GM06990 (cell line): ENCODE measurements around the gene NTRK3.

Experiments
- DNase-seq: peaks from one replicate; pipeline ENCODE4 v3.0.0-alpha.2; 2011; ENCODE audit not compliant: insufficient read length; ENCODE audit errors: extremely low read depth
- H3K27me3 ChIP-seq: replicated peaks from 2 replicates; pipeline ENCODE4 v1.6.0; 2011; ENCODE audit warnings: low read length; ENCODE audit not compliant: control insufficient read depth, insufficient read depth
- H3K36me3 ChIP-seq: 2 replicates; pipeline ENCODE4 v1.5.1; 2011; ENCODE audit warnings: low read length; ENCODE audit not compliant: control insufficient read depth, insufficient read depth
- H3K4me3 ChIP-seq: replicated peaks from 2 replicates; pipeline ENCODE4 v1.5.1; 2011; ENCODE audit warnings: low read depth, mild to moderate bottlenecking, control low read depth, low read length
- CTCF ChIP-seq: IDR thresholded peaks from 2 replicates; pipeline ENCODE4 v1.5.1; 2011; ENCODE audit warnings: low read length, control low read depth, mild to moderate bottlenecking, inconsistent platforms; ENCODE audit not compliant: insufficient read depth, poor library complexity, severe bottlenecking

The NTRK3 gene

GRCh38 chr15:88152672-88153071 is 103.9 kb downstream of the NTRK3 start:
- no peaks in the 10 kb centered on the region; the same call in 1 of the 2 replicates for H3K27me3 ChIP-seq
- DNase-seq: no peak
- no peak overlapping the region for H3K4me3 ChIP-seq
- TF ChIP-seq CTCF: no peak
- H3K36me3 ChIP-seq: no peaks in the 10 kb centered on the region

DNA sequence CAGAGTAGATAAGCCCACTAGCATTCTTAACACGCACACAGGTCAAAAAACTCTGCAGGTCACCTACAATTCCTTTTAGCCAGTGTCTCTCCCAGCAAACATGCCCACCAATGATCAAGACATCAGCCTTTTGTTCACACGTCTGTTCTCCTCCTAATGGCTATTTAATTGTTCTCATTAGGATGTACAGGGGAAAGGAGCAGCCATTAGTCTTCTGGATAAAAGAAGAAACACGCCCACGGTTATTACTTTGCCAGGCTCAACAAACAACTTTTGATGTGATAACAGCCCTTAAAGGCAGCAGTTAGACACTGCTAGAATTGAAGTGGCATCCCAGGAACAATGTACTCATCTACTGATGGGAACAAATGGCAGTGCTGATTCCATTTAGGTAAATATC is 108.8 kb downstream of the NTRK3 start:
- Histone ChIP-seq H3K36me3 (no peaks in the 10 kb centered on the region), H3K27me3 (no peaks in the 10 kb centered on the region; the same call in 1 of the 2 replicates), H3K4me3 (no peak overlapping the region)
- DNase-seq: no peak
- TF ChIP-seq CTCF: no peak

GRCh38 chr15:88144921-88145653 is 111.5 kb downstream of the NTRK3 start:
- TF ChIP-seq CTCF: no peak

DNA sequence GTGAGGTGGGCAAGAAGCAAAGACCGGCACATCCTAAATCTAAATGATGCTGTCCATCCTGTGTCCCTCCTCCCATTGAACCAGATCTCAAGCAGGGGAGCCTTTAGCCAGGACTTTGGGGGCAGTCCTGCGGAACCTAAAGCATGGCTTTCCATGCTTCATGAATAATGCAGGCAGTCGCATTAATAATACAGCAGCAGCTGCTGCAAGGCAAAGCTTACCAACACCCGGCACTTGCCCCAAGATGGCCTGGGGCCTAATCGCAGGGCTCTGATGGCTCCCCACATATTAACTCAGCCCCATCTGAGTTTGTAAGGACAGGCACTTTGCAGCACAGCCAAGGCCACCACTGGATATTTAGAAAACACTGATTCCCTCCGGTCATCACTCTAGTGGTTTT is 114.4 kb downstream of the NTRK3 start:
- H3K4me3 ChIP-seq: no peak overlapping the region
- no peak for TF ChIP-seq CTCF
- H3K36me3 ChIP-seq: no peaks in the 10 kb centered on the region
- H3K27me3 ChIP-seq: no peaks in the 10 kb centered on the region; the same call in 1 of the 2 replicates
- no peak for DNase-seq

More at GRCh38 chr15:88144921-88145653, 111.5 kb downstream of the NTRK3 start:
- Histone ChIP-seq H3K36me3 (no peaks in the 10 kb centered on the region), H3K27me3 (no peaks in the 10 kb centered on the region; the same call in 1 of the 2 replicates), H3K4me3 (no peak overlapping the region)
- no peak for DNase-seq

GRCh38 chr15:88141269-88141889 is 115.2 kb downstream of the NTRK3 start:
- DNase-seq: no peak
- TF ChIP-seq CTCF: no peak

More at GRCh38 chr15:88141269-88141889, 115.2 kb downstream of the NTRK3 start:
- Histone ChIP-seq H3K4me3 (no peak overlapping the region), H3K36me3 (no peaks in the 10 kb centered on the region), H3K27me3 (no peaks in the 10 kb centered on the region; the same call in 1 of the 2 replicates)
